ENCODE data around the gene CHIC2.
A peak's percentile ranks its signal among the peaks of the same experiment; 100 is the strongest.

Gene CHIC2

DNA sequence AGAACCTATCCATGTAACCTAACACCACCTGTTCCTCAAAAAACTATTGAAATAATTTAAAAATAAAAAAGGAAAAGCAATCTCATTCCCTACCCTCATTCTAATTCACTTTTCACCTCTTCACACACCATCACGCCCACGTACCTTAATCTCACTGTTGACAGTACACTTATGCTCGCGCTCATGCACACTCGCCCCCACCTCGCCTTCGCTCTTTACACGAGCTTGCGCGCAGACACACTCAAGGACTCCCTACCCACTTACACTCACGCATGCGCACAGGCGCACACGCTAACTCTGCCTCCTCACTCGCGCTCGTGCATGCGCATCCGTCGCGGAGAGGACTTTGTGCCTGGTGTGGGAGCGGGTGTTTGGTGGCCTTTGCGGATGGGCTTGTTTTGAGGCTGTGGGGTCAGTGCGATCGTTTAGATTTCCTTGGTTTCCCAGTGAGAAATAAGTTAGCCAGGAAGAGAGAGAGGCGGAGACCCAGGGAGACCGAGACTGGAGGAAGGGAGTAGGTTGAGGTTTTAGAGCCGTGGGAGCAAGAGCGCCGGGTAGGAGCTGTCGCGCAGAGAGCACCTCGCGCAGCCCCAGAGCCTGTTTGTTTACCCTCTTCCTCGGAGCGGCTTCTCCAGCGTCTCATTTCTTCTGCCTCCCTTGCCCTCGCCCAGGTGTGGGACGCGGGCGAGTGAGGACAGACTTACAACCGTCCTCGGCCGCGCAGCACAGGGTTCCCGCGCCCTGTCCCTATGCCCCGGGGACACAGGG is 27.4 kb upstream of the CHIC2 start:
- Histone ChIP-seq H3K36me3 (ENCODE audit: control insufficient read depth, insufficient read depth, low read length) (no peaks in the 10 kb centered on the region), H3K4me1 (ENCODE audit: control insufficient read depth, insufficient read depth, low read length) (peaks cover 21% of the 10 kb centered on the region), H3K27me3 (ENCODE audit: control insufficient read depth, insufficient read depth, low read length) (peaks cover 93% of the 10 kb centered on the region), H3K9ac (ENCODE audit: low read depth, low read length) (peak overlapping the region; percentile 8), H3K9me3 (ENCODE audit: control insufficient read depth, insufficient read depth, low read length) (no peaks in the 10 kb centered on the region), H3K4me3 (ENCODE audit: low read depth, low read length) (peak overlapping the region; percentile 71)

DNA sequence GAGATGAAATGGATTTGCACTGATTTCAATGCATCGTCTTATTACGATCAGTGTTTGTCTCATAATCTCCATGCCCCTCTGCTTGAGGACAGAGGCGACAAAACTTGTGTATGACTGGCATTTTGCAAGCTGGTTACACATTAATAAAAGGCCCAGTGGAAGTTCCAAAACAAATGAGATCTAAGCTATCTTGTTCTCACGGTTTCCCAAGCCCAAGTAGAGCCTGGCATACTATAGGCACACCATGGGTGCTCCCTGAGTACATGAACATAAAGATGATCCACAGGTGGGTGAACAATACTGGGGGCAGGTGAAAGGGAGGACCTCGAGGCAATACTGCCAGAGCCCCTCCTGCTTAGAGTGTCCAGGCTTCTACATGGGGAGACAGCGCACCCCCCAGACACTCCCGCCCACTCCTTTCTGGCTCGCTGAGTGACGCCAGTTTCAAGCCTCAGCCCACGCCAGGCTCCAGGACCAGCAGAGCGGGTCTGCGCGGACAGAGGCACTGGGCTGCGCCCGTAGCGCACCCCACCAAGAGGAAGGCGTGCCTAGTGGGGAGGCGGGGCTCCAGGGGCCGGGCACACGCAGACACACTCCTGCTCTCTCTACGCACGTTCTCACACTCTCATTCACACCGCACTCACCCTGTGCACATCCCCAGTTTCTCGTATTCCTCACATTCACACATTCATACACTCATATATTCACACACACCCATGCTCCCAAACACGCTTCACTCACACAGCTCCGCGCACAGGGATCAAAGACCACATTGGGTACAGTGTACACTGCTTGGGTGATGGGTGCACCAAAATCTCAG is 26.6 kb upstream of the CHIC2 start:
- H3K4me3 ChIP-seq (ENCODE audit: low read depth, low read length), result peak overlapping the region; percentile 71

DNA sequence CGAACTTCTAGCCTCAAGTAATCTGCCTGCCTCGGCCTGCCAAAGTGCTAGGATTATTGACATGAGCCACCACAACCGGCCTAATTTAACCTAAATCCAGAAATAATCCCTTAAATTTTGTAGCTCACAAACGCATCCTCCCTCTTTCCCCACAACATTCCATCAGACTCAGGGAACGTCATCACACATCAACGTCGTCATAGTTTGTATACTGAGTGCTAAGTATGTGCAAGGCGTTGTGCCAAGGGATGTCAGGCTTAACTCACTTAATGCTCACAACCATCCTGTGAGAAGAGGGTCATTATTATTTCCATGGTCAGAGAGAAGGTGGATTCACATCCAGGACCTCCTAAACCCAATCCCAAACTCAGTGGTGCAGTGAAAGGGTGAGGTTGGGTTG is 26.0 kb upstream of the CHIC2 start:
- Histone ChIP-seq H3K27me3 (ENCODE audit: control insufficient read depth, insufficient read depth, low read length) (peaks cover 83% of the 10 kb centered on the region), H3K4me1 (ENCODE audit: control insufficient read depth, insufficient read depth, low read length) (peaks cover 13% of the 10 kb centered on the region), H3K9ac (ENCODE audit: low read depth, low read length) (no peak overlapping the region), H3K4me3 (ENCODE audit: low read depth, low read length) (no peak overlapping the region), H3K36me3 (ENCODE audit: control insufficient read depth, insufficient read depth, low read length) (no peaks in the 10 kb centered on the region), H3K9me3 (ENCODE audit: control insufficient read depth, insufficient read depth, low read length) (no peaks in the 10 kb centered on the region)

More for the DNA sequence above, 26.6 kb upstream of the CHIC2 start:
- Histone ChIP-seq H3K36me3 (ENCODE audit: control insufficient read depth, insufficient read depth, low read length) (no peaks in the 10 kb centered on the region), H3K27me3 (ENCODE audit: control insufficient read depth, insufficient read depth, low read length) (peaks cover 89% of the 10 kb centered on the region), H3K4me1 (ENCODE audit: control insufficient read depth, insufficient read depth, low read length) (peaks cover 15% of the 10 kb centered on the region), H3K9ac (ENCODE audit: low read depth, low read length) (no peak overlapping the region), H3K9me3 (ENCODE audit: control insufficient read depth, insufficient read depth, low read length) (no peaks in the 10 kb centered on the region)

DNA sequence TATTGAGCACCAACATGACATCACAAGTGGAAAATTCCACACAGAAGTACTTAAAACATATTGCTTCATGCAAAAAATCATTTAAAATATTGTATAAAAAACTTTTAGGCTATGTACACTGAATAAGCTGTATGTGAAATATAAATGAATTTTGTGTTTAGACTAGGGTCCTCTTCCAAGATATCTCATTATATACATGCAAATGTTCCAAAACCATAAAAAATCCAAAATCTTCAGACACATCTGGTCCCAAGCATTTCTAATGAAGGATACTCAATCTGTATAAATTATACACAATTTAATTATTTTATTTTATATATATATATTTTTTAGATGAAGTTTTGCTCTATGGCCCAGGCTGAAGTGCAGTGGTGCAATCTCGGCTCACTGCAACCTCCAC is 25.5 kb upstream of the CHIC2 start:
- Histone ChIP-seq H3K9me3 (ENCODE audit: control insufficient read depth, insufficient read depth, low read length) (no peaks in the 10 kb centered on the region), H3K27me3 (ENCODE audit: control insufficient read depth, insufficient read depth, low read length) (peaks cover 78% of the 10 kb centered on the region), H3K36me3 (ENCODE audit: control insufficient read depth, insufficient read depth, low read length) (no peaks in the 10 kb centered on the region), H3K4me1 (ENCODE audit: control insufficient read depth, insufficient read depth, low read length) (peaks cover 9% of the 10 kb centered on the region), H3K4me3 (ENCODE audit: low read depth, low read length) (no peak overlapping the region), H3K9ac (ENCODE audit: low read depth, low read length) (no peak overlapping the region)

DNA sequence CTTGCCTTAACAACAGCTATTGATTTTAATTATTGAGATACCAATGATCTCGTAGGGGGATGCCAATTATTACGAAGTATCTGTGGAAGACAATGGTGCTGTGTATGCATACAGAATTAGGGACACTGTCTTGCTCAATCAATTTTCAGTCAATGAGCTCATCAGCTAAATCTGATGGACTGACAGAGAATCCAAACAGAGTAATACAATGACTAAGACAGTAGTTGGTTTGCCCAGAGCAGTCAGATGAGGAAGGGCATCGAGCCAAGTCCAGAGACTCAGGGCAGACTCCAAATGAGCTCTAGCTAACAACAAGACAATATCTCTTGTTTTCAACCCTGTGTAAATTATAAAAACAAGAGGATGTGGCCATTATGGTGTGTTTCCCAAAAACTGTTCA is 20.9 kb upstream of the CHIC2 start:
- Histone ChIP-seq H3K4me1 (ENCODE audit: control insufficient read depth, insufficient read depth, low read length) (no peaks in the 10 kb centered on the region), H3K9me3 (ENCODE audit: control insufficient read depth, insufficient read depth, low read length) (no peaks in the 10 kb centered on the region), H3K4me3 (ENCODE audit: low read depth, low read length) (no peak overlapping the region), H3K27me3 (ENCODE audit: control insufficient read depth, insufficient read depth, low read length) (peaks cover 32% of the 10 kb centered on the region), H3K9ac (ENCODE audit: low read depth, low read length) (no peak overlapping the region), H3K36me3 (ENCODE audit: control insufficient read depth, insufficient read depth, low read length) (no peaks in the 10 kb centered on the region)

DNA sequence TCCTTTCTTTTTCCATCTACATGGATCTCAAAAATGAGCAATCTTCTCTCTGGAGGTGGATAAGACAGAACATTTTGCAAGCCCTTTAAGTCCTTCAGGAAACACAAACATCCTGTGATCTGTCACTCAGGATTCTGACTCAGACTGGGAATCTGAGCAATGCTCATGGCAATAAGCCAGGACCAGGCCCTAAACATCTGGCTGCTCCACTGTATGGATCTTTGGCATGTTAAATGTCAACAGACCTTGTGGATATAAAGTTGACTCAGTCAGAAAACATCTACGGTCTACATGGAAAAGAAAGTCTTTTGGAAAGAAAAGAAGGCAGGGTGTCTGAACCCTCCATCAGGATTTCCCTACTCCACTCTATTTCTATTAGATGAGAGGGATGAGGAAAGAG is 17.8 kb upstream of the CHIC2 start:
- H3K9ac ChIP-seq (ENCODE audit: low read depth, low read length), result no peak overlapping the region
- H3K4me1 ChIP-seq (ENCODE audit: control insufficient read depth, insufficient read depth, low read length), result no peaks in the 10 kb centered on the region
- peaks cover 7% of the 10 kb centered on the region for H3K27me3 ChIP-seq (ENCODE audit: control insufficient read depth, insufficient read depth, low read length)
- no peak overlapping the region for H3K4me3 ChIP-seq (ENCODE audit: low read depth, low read length)
- H3K36me3 ChIP-seq (ENCODE audit: control insufficient read depth, insufficient read depth, low read length), result no peaks in the 10 kb centered on the region
- no peaks in the 10 kb centered on the region for H3K9me3 ChIP-seq (ENCODE audit: control insufficient read depth, insufficient read depth, low read length)

DNA sequence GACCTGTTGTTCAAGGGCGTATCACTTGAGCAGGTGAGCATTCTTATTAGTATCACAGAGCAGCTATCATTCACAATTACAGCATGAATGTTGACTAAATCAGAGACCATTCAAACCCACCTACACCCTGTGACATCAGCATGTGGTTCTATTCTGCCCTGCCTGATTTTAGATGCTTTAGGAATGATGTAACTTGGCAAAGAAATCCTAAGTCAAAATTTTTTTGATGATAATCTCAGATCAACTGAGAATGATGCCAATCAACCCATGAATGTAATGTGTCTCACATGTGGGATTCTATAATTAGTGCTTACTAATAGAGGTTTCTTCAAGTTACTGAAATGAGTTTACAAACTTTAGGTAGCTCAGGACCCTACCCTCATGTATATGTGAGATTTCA is 13.4 kb upstream of the CHIC2 start:
- Histone ChIP-seq H3K27me3 (ENCODE audit: control insufficient read depth, insufficient read depth, low read length) (no peaks in the 10 kb centered on the region), H3K9me3 (ENCODE audit: control insufficient read depth, insufficient read depth, low read length) (no peaks in the 10 kb centered on the region), H3K4me1 (ENCODE audit: control insufficient read depth, insufficient read depth, low read length) (no peaks in the 10 kb centered on the region), H3K36me3 (ENCODE audit: control insufficient read depth, insufficient read depth, low read length) (no peaks in the 10 kb centered on the region), H3K4me3 (ENCODE audit: low read depth, low read length) (no peak overlapping the region), H3K9ac (ENCODE audit: low read depth, low read length) (no peak overlapping the region)

DNA sequence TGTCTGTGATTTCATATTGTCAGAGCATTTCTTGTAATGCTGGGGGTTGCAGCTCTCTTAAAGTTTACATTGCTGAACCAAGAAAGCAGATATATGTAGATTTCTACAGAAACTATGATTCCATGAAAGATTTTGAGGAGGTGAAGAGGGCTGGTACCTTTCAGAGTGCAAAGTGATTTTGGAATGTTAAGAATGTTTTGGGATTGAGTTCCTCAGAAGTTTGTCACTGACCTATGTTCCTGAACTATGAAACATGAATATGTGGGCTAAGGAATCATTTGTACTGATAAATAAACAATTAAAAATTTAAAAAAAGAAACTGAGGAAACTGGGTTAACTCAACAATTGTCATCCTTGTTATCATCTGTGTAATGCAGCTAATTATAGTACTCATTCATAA is 12.3 kb upstream of the CHIC2 start:
- Histone ChIP-seq H3K9ac (ENCODE audit: low read depth, low read length) (no peak overlapping the region), H3K9me3 (ENCODE audit: control insufficient read depth, insufficient read depth, low read length) (no peaks in the 10 kb centered on the region), H3K4me1 (ENCODE audit: control insufficient read depth, insufficient read depth, low read length) (no peaks in the 10 kb centered on the region), H3K4me3 (ENCODE audit: low read depth, low read length) (no peak overlapping the region), H3K27me3 (ENCODE audit: control insufficient read depth, insufficient read depth, low read length) (no peaks in the 10 kb centered on the region), H3K36me3 (ENCODE audit: control insufficient read depth, insufficient read depth, low read length) (no peaks in the 10 kb centered on the region)

DNA sequence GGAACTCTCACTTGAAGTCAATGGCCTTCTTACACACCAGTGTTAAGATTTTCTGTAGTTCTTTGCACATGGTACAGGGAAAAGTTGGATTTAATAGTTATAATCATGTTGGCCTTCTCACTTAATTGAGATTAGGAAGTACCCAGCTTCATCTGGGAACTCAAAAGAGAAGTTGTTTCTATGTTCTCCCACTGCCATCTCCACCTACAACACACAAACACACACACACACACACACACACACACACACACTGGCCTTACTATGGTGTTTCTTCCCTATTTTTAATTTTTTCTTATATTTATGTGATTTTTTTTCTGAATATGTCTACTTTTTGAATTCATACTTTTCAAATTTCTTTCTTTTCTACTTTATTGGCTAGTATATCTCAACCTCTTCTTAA is 10.0 kb upstream of the CHIC2 start:
- Histone ChIP-seq H3K4me1 (ENCODE audit: control insufficient read depth, insufficient read depth, low read length) (no peaks in the 10 kb centered on the region), H3K4me3 (ENCODE audit: low read depth, low read length) (no peak overlapping the region), H3K9ac (ENCODE audit: low read depth, low read length) (no peak overlapping the region), H3K27me3 (ENCODE audit: control insufficient read depth, insufficient read depth, low read length) (no peaks in the 10 kb centered on the region), H3K36me3 (ENCODE audit: control insufficient read depth, insufficient read depth, low read length) (no peaks in the 10 kb centered on the region), H3K9me3 (ENCODE audit: control insufficient read depth, insufficient read depth, low read length) (no peaks in the 10 kb centered on the region)

DNA sequence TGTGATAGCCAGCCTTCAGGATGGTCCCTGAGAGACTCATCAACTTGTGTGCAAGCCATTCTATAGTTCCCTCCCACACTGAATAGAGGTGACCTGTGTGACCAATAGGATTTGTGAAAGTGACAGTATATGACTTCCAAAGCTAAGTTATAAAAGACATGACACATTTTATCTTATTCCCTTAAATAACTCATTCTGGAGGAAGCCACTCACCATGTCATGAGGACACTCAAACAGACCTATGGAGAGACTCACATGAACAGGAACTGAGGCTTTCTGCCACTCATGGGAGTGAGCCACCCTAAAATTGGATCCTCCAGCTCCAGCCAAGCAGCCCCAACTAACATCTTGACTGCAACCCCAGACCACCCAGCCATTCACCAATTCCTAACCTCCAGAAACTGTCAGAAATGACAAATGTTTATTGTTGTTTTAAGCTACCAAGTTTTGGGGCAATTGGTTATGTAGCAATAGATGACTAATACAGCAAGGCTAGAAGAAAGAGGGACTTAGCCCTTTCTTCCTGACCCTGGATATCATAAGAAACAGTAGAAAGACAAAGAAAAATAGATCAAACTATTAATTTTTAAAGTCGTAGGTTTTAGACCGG is 9.0 kb upstream of the CHIC2 start:
- no peaks in the 10 kb centered on the region for H3K4me1 ChIP-seq (ENCODE audit: control insufficient read depth, insufficient read depth, low read length)
- H3K4me3 ChIP-seq (ENCODE audit: low read depth, low read length), result no peak overlapping the region
- no peaks in the 10 kb centered on the region for H3K36me3 ChIP-seq (ENCODE audit: control insufficient read depth, insufficient read depth, low read length)
- H3K9ac ChIP-seq (ENCODE audit: low read depth, low read length), result no peak overlapping the region
- H3K9me3 ChIP-seq (ENCODE audit: control insufficient read depth, insufficient read depth, low read length), result no peaks in the 10 kb centered on the region
- H3K27me3 ChIP-seq (ENCODE audit: control insufficient read depth, insufficient read depth, low read length), result no peaks in the 10 kb centered on the region

DNA sequence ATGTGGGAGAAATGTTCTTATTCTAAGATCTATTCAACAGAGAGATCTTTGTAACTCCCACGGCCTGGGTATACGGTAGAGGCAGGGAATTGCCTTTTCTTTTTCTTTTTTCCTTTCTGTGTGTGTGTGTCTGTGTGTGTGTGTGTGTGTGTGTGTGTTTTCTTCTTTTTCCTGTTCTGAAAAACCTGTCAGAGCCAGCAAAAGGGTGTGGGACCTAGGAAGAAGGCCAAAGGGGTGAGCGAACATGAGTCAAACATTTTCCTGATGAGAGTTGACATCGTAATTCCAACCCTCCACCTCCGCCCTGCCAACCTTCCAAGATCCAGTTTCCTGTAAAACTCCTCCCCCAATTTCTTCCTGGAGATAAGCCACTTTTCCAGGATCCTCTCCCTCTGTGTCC is 2.8 kb upstream of the CHIC2 start:
- peaks cover 3% of the 10 kb centered on the region for H3K4me1 ChIP-seq (ENCODE audit: control insufficient read depth, insufficient read depth, low read length)
- H3K9me3 ChIP-seq (ENCODE audit: control insufficient read depth, insufficient read depth, low read length), result no peaks in the 10 kb centered on the region
- peaks cover 12% of the 10 kb centered on the region for H3K27me3 ChIP-seq (ENCODE audit: control insufficient read depth, insufficient read depth, low read length)
- no peak overlapping the region for H3K4me3 ChIP-seq (ENCODE audit: low read depth, low read length)
- H3K36me3 ChIP-seq (ENCODE audit: control insufficient read depth, insufficient read depth, low read length), result no peaks in the 10 kb centered on the region
- no peak overlapping the region for H3K9ac ChIP-seq (ENCODE audit: low read depth, low read length)

DNA sequence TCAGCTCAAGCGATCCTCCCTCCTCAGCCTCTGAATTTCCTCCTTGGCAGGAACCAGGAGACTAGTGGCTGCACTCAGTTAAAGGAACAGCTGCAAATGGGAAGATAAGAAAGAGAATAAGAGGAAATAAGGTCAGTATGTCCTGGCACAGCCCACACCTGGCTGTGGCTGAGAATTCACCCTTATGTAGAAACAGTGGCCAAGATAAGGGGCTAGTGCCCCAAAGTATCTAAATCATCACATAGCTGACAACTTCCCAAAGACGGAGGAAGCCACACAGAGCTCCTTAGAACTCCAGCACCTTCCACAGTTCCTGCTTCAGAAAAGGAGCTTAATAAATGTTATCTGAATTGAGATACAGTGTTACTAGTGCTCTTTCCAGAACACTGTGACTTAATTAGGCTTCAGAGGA is 2.3 kb upstream of the CHIC2 start:
- Histone ChIP-seq H3K4me3 (ENCODE audit: low read depth, low read length) (no peak overlapping the region), H3K9me3 (ENCODE audit: control insufficient read depth, insufficient read depth, low read length) (no peaks in the 10 kb centered on the region), H3K27me3 (ENCODE audit: control insufficient read depth, insufficient read depth, low read length) (peaks cover 12% of the 10 kb centered on the region), H3K36me3 (ENCODE audit: control insufficient read depth, insufficient read depth, low read length) (no peaks in the 10 kb centered on the region), H3K4me1 (ENCODE audit: control insufficient read depth, insufficient read depth, low read length) (peaks cover 3% of the 10 kb centered on the region), H3K9ac (ENCODE audit: low read depth, low read length) (no peak overlapping the region)
